ENCODE measurements around the gene KCNMB1. TPM values are rescaled to one million over a fixed set of nuclear protein-coding genes. Genes with fewer than 3 reads are reported as not detected.
"Not testable (repeated sequence)": the region's sequence is repeated elsewhere in the genome, so short reads cannot be mapped to it uniquely, and the experiment has no call there.

Gene KCNMB1
- total RNA-seq, 2 donors from 2014 or later, result 0.55 to 6.9 TPM

DNA sequence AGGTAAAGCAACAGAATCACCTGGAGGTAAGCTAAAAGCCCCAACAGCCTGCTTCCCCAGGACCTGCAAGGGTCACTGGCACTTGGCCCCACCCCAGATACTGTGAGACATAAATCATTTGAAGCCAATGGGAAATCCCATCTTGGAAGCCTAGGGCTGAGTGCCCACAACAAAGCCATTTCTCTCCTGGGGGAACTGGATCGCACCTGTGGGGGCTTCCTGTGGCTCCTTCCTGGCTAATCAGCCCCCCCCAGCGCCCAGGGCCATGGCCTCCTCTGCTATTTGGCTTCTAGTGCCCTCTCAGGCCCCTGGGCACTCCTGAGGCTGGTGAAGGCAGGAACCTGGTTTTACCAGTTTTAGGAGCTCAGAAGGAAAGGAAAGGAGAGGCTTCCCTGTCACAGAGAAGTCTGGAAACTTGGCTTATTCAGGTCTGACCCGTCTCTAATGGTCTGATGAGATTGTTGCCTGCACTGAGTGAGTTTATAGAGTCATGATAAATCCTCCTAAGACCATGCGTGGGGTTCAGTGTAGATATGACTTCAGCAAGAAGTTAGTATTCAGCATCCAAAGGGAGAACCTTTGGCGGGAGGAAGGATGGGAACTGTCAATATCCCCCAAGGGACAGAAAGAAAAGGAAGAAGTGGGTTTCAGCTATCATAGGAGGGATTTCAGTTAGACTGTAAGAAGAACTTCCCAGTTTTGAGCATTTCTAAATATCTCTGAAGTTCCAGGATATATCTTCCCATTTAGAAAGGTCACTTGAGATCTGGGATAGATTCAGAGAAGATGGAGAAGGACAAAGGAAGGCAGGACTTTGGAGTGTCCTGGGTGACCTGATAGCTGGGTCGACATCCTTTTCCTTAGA, 1.2 kb downstream of the KCNMB1 start:
- DNase-seq, result no peak
- ATAC-seq, result no peak
- intact Hi-C loops (cut with DNase I, micrococcal nuclease), result no loop called here

- intact Hi-C loops (cut with DNase I, micrococcal nuclease), result no loop called here
- ATAC-seq (no peak), DNase-seq (no peak)
These were observed 2.3 kb downstream of the KCNMB1 start for GRCh38 chr5:170386743-170387395.

- no peak for ATAC-seq
- no peak for DNase-seq
- intact Hi-C loops (cut with DNase I, micrococcal nuclease), result no loop called here
These were observed 5.9 kb downstream of the KCNMB1 start for GRCh38 chr5:170383227-170383626.

- ATAC-seq (no peak), DNase-seq (no peak)
- intact Hi-C loops (cut with DNase I, micrococcal nuclease), result no loop called here
These were observed 6.4 kb downstream of the KCNMB1 start for GRCh38 chr5:170382790-170383189.

DNA sequence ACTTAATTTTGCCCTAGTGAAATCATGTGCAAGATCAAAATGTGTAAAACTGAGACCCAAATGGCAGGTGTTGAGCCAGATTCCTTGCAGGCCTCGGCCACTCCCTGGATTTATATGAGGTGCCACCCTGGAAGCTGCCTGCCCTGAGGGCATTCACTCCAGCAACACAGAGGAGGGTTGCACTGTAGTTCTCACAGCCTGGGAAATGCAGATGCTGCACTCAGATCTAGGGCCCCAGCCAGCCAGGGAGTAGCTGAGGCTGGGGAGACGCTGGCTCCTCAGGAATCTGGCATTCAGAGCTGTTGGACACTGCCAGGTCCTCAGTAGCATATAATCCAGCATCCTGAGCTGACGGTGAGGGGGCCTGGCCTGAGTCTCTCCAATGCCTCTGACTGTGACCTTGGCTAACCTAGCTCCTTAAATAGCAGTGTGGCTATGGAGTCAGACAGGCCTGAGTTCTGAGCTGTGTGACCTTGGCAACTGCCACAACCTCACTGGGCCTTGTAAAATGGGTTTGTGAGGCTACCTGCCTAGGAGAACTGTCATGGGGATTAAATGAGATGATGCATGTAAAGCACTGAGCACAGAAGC, 8.7 kb downstream of the KCNMB1 start:
- no peak for ATAC-seq
- intact Hi-C loops (cut with DNase I, micrococcal nuclease), result no loop called here
- no peak for DNase-seq

DNA sequence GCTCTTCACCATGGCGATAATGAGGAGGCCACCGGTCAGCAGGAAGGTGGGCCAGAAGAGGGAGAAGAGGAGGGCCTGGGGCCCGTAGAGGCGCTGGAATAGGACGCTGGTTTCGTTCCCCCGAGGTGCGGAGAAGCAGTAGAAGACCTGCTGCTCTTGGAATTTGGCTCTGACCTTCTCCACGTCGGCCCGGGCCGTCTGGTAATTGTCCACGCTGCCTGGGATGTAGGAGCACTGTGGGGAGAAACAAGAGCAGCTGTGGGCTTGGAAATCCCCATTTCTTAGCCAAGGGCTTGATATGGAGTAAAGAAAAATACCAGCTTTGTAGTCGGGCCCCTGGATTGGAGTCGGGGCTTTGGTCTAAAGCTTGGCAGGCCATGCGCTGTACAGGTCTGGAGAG, 10.4 kb downstream of the KCNMB1 start:
- intact Hi-C loops (cut with DNase I, micrococcal nuclease), result no loop called here
- no peak for ATAC-seq
- no peak for DNase-seq

- DNase-seq (no peak), ATAC-seq (no peak)
- intact Hi-C loops (cut with DNase I, micrococcal nuclease), result no loop called here
These were observed 12.1 kb downstream of the KCNMB1 start for GRCh38 chr5:170377027-170377426.

DNA sequence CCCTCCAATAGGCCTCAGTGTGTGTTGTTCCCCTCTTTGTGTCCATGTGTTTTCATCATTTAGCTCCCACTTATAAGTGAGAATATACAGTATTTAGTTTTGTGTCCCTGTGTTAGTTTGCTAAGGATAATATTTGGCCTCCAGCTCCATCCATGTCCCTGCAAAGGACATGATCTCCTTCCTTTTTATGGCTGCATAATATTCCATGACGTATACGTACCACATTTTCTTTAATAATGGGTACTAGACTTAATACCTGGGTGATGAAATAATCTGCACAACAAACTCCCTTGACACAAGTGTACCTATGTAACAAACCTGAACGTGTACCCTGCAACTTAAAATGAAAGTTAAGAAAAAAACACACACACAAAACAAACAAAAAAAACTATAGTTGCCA, 12.6 kb downstream of the KCNMB1 start:
- ATAC-seq; DNase-seq; intact Hi-C loops (cut with DNase I, micrococcal nuclease): not testable (repeated sequence)

- ATAC-seq (no peak), DNase-seq (no peak)
- intact Hi-C loops (cut with DNase I, micrococcal nuclease), result no loop called here
These were observed 13.9 kb downstream of the KCNMB1 start for GRCh38 chr5:170375283-170375682.

GRCh38 chr5:170372971-170373370, 16.2 kb downstream of the KCNMB1 start:
- no peak for DNase-seq
- no peak for ATAC-seq
- intact Hi-C loops (cut with DNase I, micrococcal nuclease), result no loop called here

DNA sequence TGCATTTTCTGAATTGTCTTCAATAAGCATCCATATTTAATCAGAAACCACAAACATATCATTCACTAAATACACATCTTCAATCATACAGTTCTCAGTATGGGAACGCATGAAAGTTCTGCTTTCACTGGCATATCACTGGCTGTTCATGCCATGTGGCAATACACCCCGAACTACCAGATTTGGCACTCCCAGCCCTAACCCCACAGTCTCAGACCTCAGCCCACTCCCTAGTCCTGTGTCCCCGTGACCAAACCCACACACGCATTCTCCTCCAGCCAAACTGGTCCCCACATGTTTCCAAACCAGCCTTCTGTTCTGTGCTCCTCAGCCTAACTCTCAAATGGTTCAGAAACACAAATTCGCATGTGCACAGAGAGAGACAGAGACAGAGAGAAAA, 20.6 kb downstream of the KCNMB1 start:
- intact Hi-C loops (cut with DNase I, micrococcal nuclease), result no loop called here
- ATAC-seq, result no peak
- no peak for DNase-seq

- ATAC-seq, result no peak
- no peak for DNase-seq
- intact Hi-C loops (cut with DNase I, micrococcal nuclease), result no loop called here
These were observed 22.9 kb downstream of the KCNMB1 start for GRCh38 chr5:170366276-170366675.

DNA sequence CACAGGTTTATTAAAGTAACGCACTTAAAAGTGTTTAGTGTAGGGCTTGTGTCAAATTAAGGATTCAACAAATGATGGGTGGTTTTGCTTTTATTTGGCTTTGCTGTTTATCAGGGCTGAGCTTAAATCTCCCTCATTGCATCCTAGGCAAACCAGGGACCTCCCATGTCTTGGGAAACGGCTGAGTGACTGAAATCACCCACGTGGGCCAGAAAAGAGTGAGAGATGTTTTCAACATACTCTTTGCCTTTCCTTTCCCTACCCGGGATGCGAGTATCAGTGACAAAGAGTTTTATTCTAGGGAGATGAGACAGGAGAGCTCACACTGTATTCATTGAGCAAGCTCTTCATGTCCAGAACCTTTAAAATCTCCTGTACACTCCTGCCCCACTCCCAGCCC, 23.3 kb downstream of the KCNMB1 start:
- intact Hi-C loops (cut with DNase I, micrococcal nuclease), result no loop called here
- ATAC-seq (no peak), DNase-seq (no peak)

- intact Hi-C loops (cut with DNase I, micrococcal nuclease), result no loop called here
- ATAC-seq, result no peak
- DNase-seq, result no peak
These were observed 24.2 kb downstream of the KCNMB1 start for GRCh38 chr5:170365011-170365410.

GRCh38 chr5:170363671-170364070, 25.5 kb downstream of the KCNMB1 start:
- intact Hi-C loops (cut with DNase I, micrococcal nuclease), result no loop called here
- DNase-seq (no peak), ATAC-seq (no peak)

- ATAC-seq, result no peak
- DNase-seq, result no peak
- intact Hi-C loops (cut with DNase I, micrococcal nuclease), result no loop called here
These were observed 26.5 kb downstream of the KCNMB1 start for GRCh38 chr5:170362656-170363055.

DNA sequence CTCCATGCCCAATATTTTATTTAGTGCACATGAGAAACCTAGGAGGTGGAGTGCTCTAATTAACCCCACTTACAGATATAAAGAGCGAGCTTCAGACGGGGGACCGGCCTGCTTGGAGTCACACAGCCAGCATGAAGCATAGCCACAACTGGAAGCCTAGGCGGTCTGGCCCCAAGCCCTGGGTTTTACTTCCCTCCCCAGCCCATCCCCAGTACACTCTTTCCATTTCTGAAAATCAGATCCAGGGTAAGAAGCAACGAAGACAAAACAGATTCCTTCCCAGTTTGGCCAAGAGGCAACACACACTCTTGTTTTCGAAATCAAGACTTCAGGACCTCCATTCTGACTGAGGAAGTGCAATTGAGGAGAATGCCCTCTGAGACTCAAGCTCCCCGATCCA, 27.1 kb downstream of the KCNMB1 start:
- intact Hi-C loops (cut with DNase I, micrococcal nuclease), result no loop called here
- ATAC-seq (no peak), DNase-seq (no peak)

DNA sequence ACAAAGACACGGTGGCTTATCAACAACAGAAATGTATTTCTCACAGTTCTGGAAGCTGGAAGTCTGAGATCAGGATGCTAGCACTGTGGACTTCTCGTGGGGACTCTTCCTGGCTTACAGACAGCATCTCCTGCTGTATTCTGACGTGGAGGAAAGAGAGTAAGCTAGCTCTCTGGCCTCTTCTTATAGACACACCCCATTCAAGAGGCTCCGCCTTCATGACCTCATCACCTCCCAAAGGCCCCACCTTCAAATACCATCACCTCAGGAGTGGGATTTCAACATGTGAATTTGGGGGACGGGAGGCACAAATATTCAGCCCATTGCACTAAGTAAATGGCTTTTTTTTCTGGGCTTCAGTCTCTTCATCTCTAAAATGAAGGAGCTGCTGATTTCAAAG, 27.6 kb downstream of the KCNMB1 start:
- ATAC-seq (no peak), DNase-seq (no peak)
- intact Hi-C loops (cut with DNase I, micrococcal nuclease), result no loop called here

DNA sequence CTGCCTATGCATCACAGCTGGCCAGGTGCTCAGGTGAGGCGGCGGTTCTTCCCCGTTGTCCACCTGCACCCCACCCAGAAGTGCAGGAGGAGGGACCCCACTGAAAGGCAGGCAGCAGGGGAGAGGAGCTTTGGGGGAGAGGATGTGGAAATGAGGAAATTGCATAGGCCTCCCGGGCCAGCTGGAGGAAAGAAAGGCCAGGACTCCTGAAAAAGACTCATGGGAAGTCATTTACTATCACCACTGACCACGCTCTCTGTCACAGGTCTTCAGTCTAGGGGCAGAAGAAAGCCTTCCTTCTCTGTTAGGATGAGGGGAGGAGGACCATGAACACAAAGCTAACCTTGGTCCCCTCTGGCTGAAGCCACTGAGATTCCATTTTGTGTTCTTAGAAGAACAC, 28.1 kb downstream of the KCNMB1 start:
- intact Hi-C loops (cut with DNase I, micrococcal nuclease), result no loop called here
- ATAC-seq, result no peak
- DNase-seq, result no peak

GRCh38 chr5:170360709-170361108, 28.5 kb downstream of the KCNMB1 start:
- ATAC-seq (no peak), DNase-seq (no peak)
- intact Hi-C loops (cut with DNase I, micrococcal nuclease), result no loop called here

All from left colon (tissue), 2 donors.